H1 (cell line): ENCODE measurements around the gene FBXL15. TPM values are rescaled to one million over a fixed set of nuclear protein-coding genes. Genes with fewer than 3 reads are reported as not detected.

Source experiments
- BCL11A ChIP-seq, 2 experiments: IDR thresholded peaks; one replicate each; pipeline ENCODE4 v1.6.1; 2011; ENCODE audit warnings: low read depth in 2 of 2, low read length in 2 of 2, mild to moderate bottlenecking in 2 of 2
- BRCA1 ChIP-seq: IDR thresholded peaks from 2 replicates; pipeline ENCODE4 v1.6.1; 2012; ENCODE audit warnings: low read depth, low read length, improper control_type of control experiment
- CEBPB ChIP-seq: IDR thresholded peaks from 2 replicates; pipeline ENCODE4 v1.6.1; 2012; ENCODE audit warnings: low read depth, low read length
- HDAC2 ChIP-seq, 2 experiments: fragments of 300-600 bp in 1 of 2; sonication (generic) in 1 of 2; IDR thresholded peaks; 2 replicates each; pipeline ENCODE4 v1.6.1; 2011 to 2012; ENCODE audit warnings: low read depth in 2 of 2, low read length in 2 of 2, mild to moderate bottlenecking in 2 of 2, moderate library complexity in 2 of 2, borderline replicate concordance in 1 of 2, inconsistent platforms in 1 of 2
- KDM4A ChIP-seq: IDR thresholded peaks from one replicate; pipeline ENCODE4 v1.7.1; 2012; ENCODE audit warnings: low read depth, mild to moderate bottlenecking, moderate library complexity, low read length, inconsistent platforms; ENCODE audit not compliant: severe bottlenecking
- NRF1 ChIP-seq: IDR thresholded peaks from 2 replicates; pipeline ENCODE4 v1.6.1; 2011; ENCODE audit warnings: mild to moderate bottlenecking, low read depth, low read length, improper control_type of control experiment
- RAD21 ChIP-seq, 2 experiments: IDR thresholded peaks in 1 of 2; conservative IDR thresholded peaks in 1 of 2; 2 replicates each; pipeline ENCODE4 v1.6.1; 2011; ENCODE audit warnings: low read depth in 2 of 2, low read length in 2 of 2, improper control_type of control experiment in 1 of 2, inconsistent platforms in 1 of 2, mild to moderate bottlenecking in 1 of 2, moderate library complexity in 1 of 2
- RFX5 ChIP-seq: IDR thresholded peaks from 2 replicates; pipeline ENCODE4 v1.6.1; 2011; ENCODE audit warnings: low read depth, low read length, improper control_type of control experiment, borderline replicate concordance
- SIX5 ChIP-seq: IDR thresholded peaks from 2 replicates; pipeline ENCODE4 v1.6.1; 2011; ENCODE audit warnings: mild to moderate bottlenecking, low read depth, low read length
- SP1 ChIP-seq: IDR thresholded peaks from 2 replicates; pipeline ENCODE4 v1.6.1; 2011; ENCODE audit warnings: low read depth, low read length
- polyA plus RNA-seq, 7 experiments: library from polyadenylated mRNA; depleted of rRNA in 3 of 7; stranded (reverse) in 5 of 7; unstranded in 2 of 7; fragments of >200 nt in 5 of 7; fragments of 200-250 nt in 2 of 7; gene quantifications; 1 replicate in 5 of 7; 2 replicates in 1 of 7; 4 replicates in 1 of 7; pipeline versions ENCODE4 v1.2.1 to v1.2.3, GENCODE V29; 2011 to 2013; ENCODE audit warnings: missing spikeins in 2 of 7, mixed read lengths in 2 of 7
- total RNA-seq: library from RNA; stranded (reverse); fragmentation: NEBNext Ultra II Directional; extraction: Animal tissue kit (Norgen Biotek cat#: 25700); gene quantifications from 2 replicates; pipeline ENCODE4 v1.2.1, GENCODE V29; 2021
- TF ChIP-seq, protein P1 (sequence below): IDR thresholded peaks from 2 replicates; pipeline ENCODE4 v1.6.1; 2012; ENCODE audit warnings: inconsistent platforms

Gene FBXL15
- total and polyA plus RNA-seq, 2 of the 8 experiments (the other 6 are each of a cell fraction or from before 2014, with no cell fraction given) = 11.3 to 22.6 TPM

DNA sequence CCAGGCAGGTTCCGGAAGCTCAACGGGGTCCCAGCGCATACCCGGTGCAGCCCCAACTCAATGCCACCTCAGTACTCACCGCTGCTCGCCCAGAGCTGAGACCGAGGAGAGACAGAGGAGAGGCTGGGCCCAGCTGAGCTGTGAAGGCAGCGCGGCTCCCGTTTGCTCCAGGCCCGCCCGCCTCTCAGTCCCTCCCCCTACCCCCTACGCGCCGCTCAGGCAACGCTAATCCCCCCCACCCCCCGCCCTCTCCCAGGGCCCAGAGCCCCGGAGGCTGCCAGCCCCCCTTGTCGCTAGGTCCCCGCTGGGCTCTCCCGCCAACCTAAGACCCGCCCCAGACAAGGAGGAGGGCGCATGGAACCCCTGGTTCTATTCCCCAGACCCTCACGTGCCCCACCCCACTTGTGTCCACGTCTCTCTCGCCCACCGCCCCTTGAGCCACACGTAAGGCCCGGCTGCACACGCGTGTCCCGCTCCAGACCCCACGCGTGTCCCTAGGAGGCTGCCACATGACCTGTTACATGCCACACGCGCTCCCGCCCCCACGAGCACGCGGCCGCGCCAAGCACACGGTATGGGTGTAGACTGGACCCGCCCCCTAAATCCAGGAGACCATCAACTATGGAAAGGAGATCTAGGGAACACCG is 1.9 kb upstream of the FBXL15 start, which contains the start of gene PSD (continued):
- TF ChIP-seq BCL11A (IDR thresholded peaks at IDR 0.05; ENCODE audit: low read depth in 2 of 2, low read length in 2 of 2) (no peak), KDM4A (no peak), NRF1 (no peak), RAD21 (IDR thresholded peaks at IDR 0.05 in 1 of 2, conservative IDR thresholded peaks at IDR 0.05 in 1 of 2; ENCODE audit: low read depth in 2 of 2, low read length in 2 of 2) (no peak), SP1 (no peak), BRCA1 (no peak), RFX5 (no peak), HDAC2 (IDR thresholded peaks at IDR 0.05; ENCODE audit: borderline replicate concordance in 1 of 2, low read depth in 2 of 2, low read length in 2 of 2) (peak; percentile 29 to 84; a peak in 1 of 4 replicates), SIX5 (no peak), CEBPB (no peak)
- TF ChIP-seq, protein P1, sequence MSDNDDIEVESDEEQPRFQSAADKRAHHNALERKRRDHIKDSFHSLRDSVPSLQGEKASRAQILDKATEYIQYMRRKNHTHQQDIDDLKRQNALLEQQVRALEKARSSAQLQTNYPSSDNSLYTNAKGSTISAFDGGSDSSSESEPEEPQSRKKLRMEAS = peak; percentile 79
